ENCODE data around the gene WASF2.

The WASF2 gene

DNA sequence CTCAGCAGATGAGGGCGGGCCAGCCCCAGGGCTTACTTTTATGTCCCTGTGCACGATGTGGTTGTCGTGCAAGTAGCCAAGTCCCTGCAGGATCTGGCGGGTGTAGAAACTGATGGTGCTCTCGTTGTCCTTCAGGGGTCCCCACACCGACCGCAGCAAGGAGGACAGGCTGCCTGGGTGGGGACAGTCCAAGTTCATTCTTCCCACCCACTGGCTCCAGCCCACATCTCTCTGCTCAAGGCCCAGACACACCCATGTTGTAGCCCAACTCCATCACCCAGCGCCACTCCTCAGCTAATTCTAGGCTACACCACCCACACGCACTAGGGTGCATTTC lies 130.2 kb downstream of the WASF2 start:
- H3K4me3 ChIP-seq (ENCODE audit: low read depth, low read length) = no peak overlapping the region
- TF ChIP-seq, protein P1, sequence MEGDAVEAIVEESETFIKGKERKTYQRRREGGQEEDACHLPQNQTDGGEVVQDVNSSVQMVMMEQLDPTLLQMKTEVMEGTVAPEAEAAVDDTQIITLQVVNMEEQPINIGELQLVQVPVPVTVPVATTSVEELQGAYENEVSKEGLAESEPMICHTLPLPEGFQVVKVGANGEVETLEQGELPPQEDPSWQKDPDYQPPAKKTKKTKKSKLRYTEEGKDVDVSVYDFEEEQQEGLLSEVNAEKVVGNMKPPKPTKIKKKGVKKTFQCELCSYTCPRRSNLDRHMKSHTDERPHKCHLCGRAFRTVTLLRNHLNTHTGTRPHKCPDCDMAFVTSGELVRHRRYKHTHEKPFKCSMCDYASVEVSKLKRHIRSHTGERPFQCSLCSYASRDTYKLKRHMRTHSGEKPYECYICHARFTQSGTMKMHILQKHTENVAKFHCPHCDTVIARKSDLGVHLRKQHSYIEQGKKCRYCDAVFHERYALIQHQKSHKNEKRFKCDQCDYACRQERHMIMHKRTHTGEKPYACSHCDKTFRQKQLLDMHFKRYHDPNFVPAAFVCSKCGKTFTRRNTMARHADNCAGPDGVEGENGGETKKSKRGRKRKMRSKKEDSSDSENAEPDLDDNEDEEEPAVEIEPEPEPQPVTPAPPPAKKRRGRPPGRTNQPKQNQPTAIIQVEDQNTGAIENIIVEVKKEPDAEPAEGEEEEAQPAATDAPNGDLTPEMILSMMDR (IDR thresholded peaks at IDR 0.05; ENCODE audit: control insufficient read depth, extremely low read depth, insufficient read depth) = no peak
- DNase-seq (ENCODE audit: low read depth) = no peak

DNA sequence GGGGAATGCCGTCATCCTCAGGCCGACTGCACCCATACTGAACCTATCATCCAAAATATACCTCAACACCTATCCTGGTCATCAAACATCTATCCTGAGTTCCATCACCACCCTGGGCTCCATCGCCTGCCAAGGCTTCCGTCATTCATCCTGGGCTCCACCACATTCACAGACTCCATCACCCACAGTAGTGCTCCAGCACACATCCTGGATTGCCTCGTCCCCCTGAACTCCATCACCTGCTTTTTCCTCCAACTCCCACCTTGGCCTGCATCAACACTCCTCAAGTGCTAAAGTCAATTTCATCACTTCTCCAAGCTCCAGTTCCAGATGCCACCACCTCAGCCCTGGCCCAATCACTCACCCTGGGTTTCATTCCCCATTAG lies 131.0 kb downstream of the WASF2 start:
- DNase-seq (ENCODE audit: low read depth) = no peak
- no peak overlapping the region for H3K4me3 ChIP-seq (ENCODE audit: low read depth, low read length)
- TF ChIP-seq, protein P1 (IDR thresholded peaks at IDR 0.05; ENCODE audit: control insufficient read depth, extremely low read depth, insufficient read depth) = no peak

DNA sequence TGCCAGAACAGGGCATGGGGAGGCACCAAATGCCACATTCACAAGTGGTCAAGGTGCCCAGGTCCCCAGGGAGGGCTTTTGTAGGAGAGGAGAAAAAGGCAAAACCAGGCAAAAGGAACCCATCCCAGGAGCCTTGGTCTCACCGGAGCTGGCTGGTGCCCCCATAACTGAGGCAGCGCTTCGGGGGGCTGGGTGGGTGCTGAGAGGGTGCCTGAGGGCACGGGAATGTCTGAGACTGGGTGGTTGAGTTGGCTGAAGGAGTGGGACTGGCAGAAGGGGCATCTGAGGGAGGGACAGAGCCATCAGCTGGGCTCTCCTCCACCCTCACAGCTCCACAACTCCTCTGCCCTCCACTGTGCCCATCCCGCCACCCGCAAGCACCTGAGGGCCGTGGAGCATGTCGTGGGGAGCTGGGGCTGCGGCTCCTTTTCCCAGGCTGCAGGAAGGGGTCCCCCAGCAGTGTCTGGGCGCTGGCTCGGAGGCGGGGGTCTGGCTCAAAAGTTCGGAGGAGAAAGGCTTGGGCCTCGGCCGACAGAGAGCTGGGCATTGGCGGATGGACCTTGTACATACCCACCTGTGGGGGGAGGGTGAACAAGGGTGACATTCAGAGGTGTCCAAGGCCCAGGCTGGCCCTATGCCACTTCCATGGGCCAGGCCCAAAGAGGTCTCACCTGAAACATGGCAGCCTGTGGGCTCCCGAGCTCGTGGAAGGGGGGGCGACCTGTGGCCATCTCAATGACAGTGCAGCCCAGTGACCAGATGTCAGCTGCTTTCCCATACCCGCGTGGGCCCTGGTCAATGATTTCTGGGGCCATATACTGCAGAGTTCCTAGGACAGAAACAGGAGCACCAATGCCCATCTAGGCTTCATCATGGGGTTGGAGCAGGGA lies 131.7 kb downstream of the WASF2 start:
- TF ChIP-seq, protein P1 (IDR thresholded peaks at IDR 0.05; ENCODE audit: control insufficient read depth, extremely low read depth, insufficient read depth) = no peak
- H3K4me3 ChIP-seq (ENCODE audit: low read depth, low read length) = no peak overlapping the region
- DNase-seq (ENCODE audit: low read depth) = no peak

DNA sequence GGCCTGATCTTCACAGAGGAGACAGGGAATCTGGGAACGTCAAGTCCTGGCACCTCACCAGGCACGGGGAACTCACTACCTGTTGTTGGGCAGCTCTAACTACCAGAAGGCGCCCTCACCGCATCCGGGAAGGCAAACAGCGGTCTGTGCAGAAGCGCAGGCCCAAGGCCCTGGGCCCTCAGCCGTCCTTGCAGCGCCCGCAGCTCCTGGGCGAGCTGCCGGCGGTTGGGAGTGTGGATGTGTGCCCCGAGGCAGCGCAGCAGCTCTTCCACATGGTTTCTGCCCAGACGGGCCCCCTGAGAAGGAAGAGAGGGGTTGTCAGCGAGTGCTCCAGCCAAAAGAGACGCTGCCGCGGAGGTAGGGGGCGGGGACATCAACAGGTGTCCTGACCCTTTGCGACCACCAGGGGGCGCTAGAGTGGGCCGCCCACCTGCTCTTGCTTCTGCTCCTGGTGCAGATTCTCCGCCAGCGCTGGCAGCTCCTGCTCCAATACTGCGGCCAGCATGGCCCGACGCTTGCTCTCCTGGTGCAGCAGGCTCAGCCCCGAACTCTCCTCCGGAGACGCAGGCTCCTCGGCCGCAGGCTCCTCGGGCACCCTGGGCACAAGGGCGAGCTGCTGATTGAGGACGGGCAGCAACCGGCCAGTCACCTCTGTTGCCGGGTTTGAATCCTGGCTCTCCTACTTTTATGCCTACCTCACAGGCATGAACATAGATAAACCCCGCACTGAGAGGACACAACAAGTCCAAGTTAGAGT lies 132.5 kb downstream of the WASF2 start:
- TF ChIP-seq, protein P1 (IDR thresholded peaks at IDR 0.05; ENCODE audit: control insufficient read depth, extremely low read depth, insufficient read depth) = peak; percentile 91
- no peak overlapping the region for H3K4me3 ChIP-seq (ENCODE audit: low read depth, low read length)
- DNase-seq (ENCODE audit: low read depth) = no peak

DNA sequence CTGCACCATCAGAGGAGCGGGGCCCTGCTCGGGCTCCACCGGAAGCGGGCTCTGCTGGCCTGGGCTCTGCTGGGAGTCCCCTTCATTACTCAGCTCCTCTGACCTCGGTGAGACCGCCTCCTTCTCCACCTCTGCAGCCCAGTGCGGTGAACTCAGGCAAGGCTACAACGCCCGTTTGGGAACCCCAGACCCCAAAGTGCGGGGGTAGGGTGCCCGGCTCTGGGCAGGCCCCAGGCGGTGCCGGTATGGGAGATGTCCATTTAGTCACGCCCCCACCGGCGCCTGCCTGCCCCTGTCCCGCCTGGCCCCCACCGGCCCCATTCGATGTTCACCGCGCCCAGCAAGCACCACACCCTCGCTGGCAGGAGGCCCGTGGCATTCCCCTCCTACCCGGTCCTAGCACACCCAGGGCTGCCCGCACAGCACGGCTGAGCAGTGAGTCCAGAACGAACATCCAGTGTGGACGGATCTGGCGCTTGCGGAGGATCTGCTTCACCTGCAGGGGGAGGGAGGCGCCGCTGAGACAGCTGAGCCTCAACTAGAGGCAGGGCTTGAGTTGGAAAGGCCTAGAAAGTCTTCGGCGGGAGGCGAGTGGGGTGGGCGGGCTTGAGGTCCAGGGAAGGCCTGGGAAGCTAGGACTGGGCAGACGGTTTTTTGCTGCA lies 133.2 kb downstream of the WASF2 start:
- H3K4me3 ChIP-seq (ENCODE audit: low read depth, low read length) = no peak overlapping the region
- DNase-seq (ENCODE audit: low read depth) = no peak
- TF ChIP-seq, protein P1 (IDR thresholded peaks at IDR 0.05; ENCODE audit: control insufficient read depth, extremely low read depth, insufficient read depth) = no peak

DNA sequence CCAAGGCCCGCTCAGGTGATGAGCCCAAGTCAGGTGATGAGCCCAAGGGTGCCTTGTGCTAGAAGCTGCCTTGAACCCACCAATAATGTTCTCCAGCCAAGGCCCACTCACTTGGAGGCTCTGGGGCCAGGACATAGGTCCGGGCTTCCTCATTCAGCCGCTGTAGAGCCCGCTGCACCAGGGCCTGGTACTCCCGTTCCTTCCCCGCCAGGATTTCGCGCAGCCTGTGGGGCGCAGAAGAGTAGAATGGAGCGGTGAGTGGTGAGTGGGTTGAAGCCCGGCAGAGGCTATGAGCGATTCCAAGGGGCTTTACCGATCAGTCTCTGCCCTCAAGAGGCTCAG lies 133.7 kb downstream of the WASF2 start:
- TF ChIP-seq, protein P1 (IDR thresholded peaks at IDR 0.05; ENCODE audit: control insufficient read depth, extremely low read depth, insufficient read depth) = no peak
- no peak overlapping the region for H3K4me3 ChIP-seq (ENCODE audit: low read depth, low read length)
- DNase-seq (ENCODE audit: low read depth) = no peak

Data from LNCaP clone FGC (cell line).